ENCODE data around the gene HDLBP. TPM values are rescaled to one million over a fixed set of nuclear protein-coding genes. Genes with fewer than 3 reads are reported as not detected.

HDLBP gene
- total RNA-seq, 1 donor = 121 TPM

DNA sequence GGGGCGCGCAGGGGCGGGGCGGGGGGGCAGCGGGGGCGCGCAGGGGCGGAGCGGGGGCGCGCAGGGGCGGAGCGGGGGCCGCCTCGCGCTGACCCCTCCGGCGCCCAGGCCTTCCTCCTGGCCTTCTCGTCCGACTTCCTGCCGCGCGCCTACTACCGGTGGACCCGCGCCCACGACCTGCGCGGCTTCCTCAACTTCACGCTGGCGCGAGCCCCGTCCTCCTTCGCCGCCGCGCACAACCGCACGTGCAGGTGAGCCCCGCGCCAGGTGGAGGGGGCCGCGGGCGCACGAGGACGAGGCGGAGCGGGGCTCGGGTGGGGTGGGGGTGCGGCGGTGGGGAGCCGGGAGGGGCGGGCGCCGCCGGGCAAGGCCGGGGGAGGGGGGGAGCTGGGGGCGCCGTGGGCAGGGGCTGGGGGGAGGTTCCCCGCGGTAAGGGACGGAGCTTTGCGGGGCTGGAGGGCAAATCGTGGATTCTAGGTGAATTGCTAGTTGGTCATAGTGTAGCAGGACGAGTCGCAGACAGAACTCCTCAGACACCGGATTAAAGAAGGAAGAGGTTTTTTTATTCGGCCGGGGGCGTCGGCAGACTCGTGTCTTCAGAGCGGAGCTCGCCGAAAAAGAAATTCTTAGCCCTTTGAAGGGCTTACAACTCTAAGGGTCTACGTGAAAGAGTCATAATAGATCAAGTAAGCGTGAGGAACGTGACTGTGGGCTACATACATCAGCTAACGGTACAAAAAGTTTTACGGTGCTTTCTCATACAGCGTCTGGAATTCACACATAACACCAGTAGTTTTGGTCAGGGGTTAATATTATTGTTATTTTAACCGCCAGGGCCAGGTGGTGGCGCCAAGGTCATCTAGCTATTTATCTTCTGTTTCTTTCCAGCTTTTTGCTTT is 97.1 kb downstream of the HDLBP start:
- Histone ChIP-seq H3K4me1 (ENCODE audit: insufficient read depth, low read length) (peaks cover 8% of the 10 kb centered on the region), H3K27me3 (ENCODE audit: insufficient read depth, low read length) (peaks cover 12% of the 10 kb centered on the region), H3K9me3 (ENCODE audit: low read depth, low read length) (no peaks in the 10 kb centered on the region), H3K4me3 (ENCODE audit: low read length) (no peak overlapping the region)

DNA sequence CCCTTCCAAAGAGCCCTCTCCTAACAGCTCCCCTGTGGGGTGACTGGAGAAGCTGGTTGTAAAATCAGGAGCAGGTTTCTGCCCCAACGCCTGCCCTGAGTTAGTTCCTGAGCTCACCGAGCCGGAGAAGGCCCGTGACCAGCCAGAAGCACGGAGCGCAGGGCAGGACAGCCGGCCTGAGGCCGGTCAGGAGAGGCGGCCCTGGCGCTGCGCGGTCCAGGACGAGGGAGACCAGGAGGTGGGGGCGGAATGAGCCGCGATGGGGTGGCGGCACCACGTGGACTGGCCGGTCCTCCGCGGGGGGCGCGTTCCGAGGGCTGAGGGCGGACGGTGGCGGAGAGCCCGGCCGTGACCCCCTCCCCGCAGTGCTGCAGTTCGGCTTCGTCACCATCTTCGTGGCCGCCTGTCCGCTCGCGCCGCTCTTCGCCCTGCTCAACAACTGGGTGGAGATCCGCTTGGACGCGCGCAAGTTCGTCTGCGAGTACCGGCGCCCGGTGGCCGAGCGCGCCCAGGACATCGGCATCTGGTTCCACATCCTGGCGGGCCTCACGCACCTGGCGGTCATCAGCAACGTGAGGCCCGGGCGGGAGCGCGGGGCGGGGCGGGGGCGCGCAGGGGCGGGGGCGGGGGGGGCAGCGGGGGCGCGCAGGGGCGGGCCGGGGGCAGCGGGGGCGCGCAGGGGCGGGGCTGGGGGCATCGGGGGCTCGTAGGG is 98.0 kb downstream of the HDLBP start:
- Histone ChIP-seq H3K27me3 (ENCODE audit: insufficient read depth, low read length) (peaks cover 12% of the 10 kb centered on the region), H3K4me1 (ENCODE audit: insufficient read depth, low read length) (peaks cover 8% of the 10 kb centered on the region), H3K9me3 (ENCODE audit: low read depth, low read length) (no peaks in the 10 kb centered on the region), H3K4me3 (ENCODE audit: low read length) (peak overlapping the region; percentile 25)

DNA sequence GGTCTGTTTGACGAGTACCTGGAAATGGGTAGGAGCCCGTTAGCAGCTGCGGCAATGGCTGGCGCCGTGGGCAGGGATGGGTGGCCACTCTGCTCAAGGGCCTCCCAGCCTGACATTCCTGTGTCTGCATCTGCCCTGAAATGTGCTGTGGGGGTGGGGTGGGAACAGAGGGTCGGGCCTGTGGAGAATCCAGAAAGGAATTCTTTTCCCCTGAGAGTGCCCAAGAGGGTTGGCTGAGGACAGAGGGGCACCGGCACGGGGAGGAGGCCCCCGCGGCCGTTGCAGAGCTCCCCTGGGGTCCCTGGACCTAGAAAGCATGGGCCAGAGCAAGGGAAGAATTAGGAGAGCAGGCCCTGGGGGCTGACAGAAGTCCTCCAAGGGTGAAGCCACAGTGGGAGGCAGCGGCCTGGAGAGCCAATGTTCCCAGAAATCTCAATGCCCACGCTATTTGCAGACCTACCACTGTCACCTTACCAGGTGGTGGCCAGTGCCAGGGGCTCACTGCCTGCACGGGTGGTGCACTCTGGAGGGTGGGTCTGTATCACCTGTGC is 99.2 kb downstream of the HDLBP start:
- peaks cover 8% of the 10 kb centered on the region for H3K4me1 ChIP-seq (ENCODE audit: insufficient read depth, low read length)
- peaks cover 12% of the 10 kb centered on the region for H3K27me3 ChIP-seq (ENCODE audit: insufficient read depth, low read length)
- no peaks in the 10 kb centered on the region for H3K9me3 ChIP-seq (ENCODE audit: low read depth, low read length)
- no peak overlapping the region for H3K4me3 ChIP-seq (ENCODE audit: low read length)

DNA sequence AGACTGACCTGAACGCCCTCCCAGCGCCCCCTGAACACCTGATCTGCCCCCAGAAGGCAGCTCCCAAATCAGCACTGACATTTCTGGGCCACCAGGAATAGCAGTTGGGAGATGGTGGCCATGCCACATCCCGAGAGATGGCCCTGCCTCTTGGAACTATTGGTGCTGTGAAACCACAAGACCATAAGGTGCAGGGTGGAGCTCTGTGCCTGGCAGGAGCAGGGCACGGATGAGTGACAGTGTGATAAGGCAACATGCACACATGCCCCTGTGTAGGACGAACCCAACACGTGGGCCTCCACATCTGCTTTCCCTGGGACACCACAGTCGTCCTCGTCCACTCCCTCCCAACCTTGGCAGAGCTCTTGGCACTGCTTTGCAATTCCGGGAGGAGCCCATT is 100.1 kb downstream of the HDLBP start:
- Histone ChIP-seq H3K9me3 (ENCODE audit: low read depth, low read length) (no peaks in the 10 kb centered on the region), H3K27me3 (ENCODE audit: insufficient read depth, low read length) (peaks cover 12% of the 10 kb centered on the region), H3K4me1 (ENCODE audit: insufficient read depth, low read length) (peaks cover 8% of the 10 kb centered on the region), H3K4me3 (ENCODE audit: low read length) (no peak overlapping the region)

DNA sequence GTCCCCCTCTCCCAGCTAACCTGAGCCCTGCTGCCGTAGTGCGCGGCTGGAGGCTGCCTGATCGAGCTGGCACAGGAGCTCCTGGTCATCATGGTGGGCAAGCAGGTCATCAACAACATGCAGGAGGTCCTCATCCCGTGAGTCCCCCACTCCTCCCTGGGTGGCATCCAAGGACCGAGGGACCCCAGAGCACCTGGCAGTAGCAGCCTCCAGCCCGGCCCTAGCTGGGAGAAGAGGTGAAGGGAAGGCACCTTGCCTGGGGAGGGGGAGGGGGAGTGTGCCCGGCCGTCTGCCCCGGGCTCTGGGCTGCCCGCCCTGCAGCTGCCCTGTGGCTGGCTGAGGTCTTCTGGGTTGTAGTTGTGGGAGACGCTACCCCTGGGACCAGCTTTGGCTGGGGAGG is 100.7 kb downstream of the HDLBP start:
- Histone ChIP-seq H3K4me3 (ENCODE audit: low read length) (no peak overlapping the region), H3K27me3 (ENCODE audit: insufficient read depth, low read length) (peaks cover 12% of the 10 kb centered on the region), H3K4me1 (ENCODE audit: insufficient read depth, low read length) (peaks cover 8% of the 10 kb centered on the region), H3K9me3 (ENCODE audit: low read depth, low read length) (no peaks in the 10 kb centered on the region)

DNA sequence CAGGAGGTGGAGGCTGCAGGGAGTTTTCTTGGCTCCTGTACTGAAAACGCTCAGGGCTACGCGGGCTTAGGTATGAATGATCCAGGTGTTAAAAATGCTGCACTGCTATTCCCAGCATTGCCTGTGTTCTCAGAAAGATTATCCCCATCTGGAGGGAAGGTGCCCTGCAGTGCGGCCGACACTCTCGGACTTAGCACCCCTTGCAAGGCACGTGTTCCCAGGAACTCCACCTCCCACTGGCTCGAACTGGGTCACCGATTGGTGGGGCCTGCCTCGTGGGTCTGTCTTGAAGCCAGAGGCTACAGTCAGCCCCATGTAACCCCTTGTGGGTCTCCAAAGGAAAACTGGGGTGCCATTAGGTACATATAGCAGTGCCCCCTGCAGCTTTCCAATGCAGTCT is 101.3 kb downstream of the HDLBP start:
- Histone ChIP-seq H3K27me3 (ENCODE audit: insufficient read depth, low read length) (peaks cover 6% of the 10 kb centered on the region), H3K4me3 (ENCODE audit: low read length) (no peak overlapping the region), H3K9me3 (ENCODE audit: low read depth, low read length) (no peaks in the 10 kb centered on the region), H3K4me1 (ENCODE audit: insufficient read depth, low read length) (peaks cover 8% of the 10 kb centered on the region)

DNA sequence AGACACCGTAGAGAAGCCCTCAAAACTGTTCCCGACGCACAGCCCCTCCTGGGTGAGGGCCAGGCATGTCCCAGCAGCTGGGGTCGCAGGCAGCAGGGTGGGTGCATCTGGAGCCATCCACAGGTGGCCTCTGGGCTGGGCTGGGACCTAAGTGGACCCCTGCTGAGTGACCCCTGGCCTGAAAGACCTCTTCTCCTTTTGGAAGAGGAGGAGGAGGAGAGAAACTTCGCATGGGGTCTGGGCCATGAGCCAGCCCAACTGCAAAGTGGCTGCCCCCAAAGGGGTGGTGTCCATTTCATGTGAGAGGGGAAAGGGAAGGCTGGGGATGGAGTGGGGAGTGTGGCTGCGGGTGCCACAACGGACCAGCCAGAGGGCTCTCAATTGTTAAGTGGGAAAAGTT is 101.9 kb downstream of the HDLBP start:
- peaks cover 2% of the 10 kb centered on the region for H3K4me1 ChIP-seq (ENCODE audit: insufficient read depth, low read length)
- H3K9me3 ChIP-seq (ENCODE audit: low read depth, low read length) = no peaks in the 10 kb centered on the region
- no peak overlapping the region for H3K4me3 ChIP-seq (ENCODE audit: low read length)
- no peaks in the 10 kb centered on the region for H3K27me3 ChIP-seq (ENCODE audit: insufficient read depth, low read length)

DNA sequence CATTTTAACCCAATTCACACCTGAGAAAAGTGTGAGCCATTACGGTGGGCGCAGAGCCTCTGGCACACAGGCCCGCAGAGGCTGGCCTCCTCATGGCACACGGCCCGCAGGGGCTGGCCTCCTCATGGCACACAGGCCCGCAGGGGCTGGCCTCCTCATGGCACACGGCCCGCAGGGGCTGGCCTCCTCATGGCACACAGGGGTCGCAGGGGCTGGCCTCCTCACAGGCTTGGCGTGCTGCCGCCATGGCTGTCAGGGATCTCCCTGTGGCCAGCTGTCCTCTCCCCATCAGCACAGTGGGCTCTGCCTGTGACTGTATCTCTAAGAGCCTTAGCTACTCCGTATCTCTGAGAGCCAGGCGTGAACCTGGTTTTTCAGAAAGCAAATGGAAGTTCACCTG is 102.4 kb downstream of the HDLBP start:
- Histone ChIP-seq H3K4me1 (ENCODE audit: insufficient read depth, low read length) (no peaks in the 10 kb centered on the region), H3K27me3 (ENCODE audit: insufficient read depth, low read length) (no peaks in the 10 kb centered on the region), H3K4me3 (ENCODE audit: low read length) (no peak overlapping the region), H3K9me3 (ENCODE audit: low read depth, low read length) (no peaks in the 10 kb centered on the region)

DNA sequence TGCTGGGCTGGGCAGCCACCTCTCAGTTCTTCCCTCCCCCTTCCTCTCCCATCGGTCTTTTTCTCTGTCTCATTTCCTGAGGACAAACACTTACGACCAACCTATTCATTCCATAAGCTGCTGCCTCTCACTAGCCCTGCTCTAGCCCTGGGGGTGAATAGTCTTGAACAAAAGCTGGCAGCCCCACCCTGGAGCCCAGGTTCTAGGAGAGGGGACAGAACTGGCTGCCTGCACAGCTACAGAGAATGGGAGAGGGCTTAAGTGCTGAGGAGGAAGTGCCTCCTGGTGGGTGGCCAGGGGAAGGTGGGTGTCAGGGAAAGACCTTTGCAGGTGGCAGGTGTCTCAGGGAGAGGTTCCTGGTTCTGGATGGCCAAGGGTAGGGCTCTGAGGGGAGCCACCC is 104.2 kb downstream of the HDLBP start:
- H3K4me1 ChIP-seq (ENCODE audit: insufficient read depth, low read length) = no peaks in the 10 kb centered on the region
- no peaks in the 10 kb centered on the region for H3K27me3 ChIP-seq (ENCODE audit: insufficient read depth, low read length)
- no peaks in the 10 kb centered on the region for H3K9me3 ChIP-seq (ENCODE audit: low read depth, low read length)
- no peak overlapping the region for H3K4me3 ChIP-seq (ENCODE audit: low read length)

DNA sequence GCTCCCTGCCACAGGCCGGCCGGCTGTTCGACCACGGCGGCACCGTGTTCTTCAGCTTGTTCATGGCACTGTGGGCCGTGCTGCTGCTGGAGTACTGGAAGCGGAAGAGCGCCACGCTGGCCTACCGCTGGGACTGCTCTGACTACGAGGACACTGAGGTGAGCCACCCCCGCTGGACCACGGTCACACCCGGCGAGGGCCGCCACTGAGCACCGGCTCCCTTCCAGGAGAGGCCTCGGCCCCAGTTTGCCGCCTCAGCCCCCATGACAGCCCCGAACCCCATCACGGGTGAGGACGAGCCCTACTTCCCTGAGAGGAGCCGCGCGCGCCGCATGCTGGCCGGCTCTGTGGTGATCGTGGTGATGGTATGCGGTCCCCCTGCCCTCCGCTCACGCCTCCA is 106.2 kb downstream of the HDLBP start:
- no peaks in the 10 kb centered on the region for H3K4me1 ChIP-seq (ENCODE audit: insufficient read depth, low read length)
- no peaks in the 10 kb centered on the region for H3K27me3 ChIP-seq (ENCODE audit: insufficient read depth, low read length)
- H3K4me3 ChIP-seq (ENCODE audit: low read length) = no peak overlapping the region
- no peaks in the 10 kb centered on the region for H3K9me3 ChIP-seq (ENCODE audit: low read depth, low read length)

DNA sequence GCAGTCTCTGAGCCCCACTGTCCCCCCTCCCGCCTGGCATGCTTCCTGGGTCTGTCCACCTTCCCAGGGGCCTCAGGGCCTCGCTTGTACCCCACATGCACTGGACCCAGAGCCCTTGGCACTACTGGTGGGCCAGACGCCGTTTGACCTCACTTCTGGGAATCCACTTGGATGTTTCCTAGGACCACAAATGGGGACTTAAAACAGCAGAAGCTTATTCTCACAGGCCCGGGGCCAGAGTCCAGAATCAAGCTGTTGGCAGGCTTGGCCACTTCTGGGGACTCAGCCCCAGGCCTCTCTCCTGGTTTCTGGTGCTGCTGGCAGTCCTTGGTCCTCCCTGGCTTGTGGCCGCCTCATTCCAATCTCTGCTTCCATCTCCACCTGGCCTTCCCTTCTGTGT is 107.4 kb downstream of the HDLBP start:
- Histone ChIP-seq H3K9me3 (ENCODE audit: low read depth, low read length) (no peaks in the 10 kb centered on the region), H3K27me3 (ENCODE audit: insufficient read depth, low read length) (no peaks in the 10 kb centered on the region), H3K4me1 (ENCODE audit: insufficient read depth, low read length) (no peaks in the 10 kb centered on the region), H3K4me3 (ENCODE audit: low read length) (no peak overlapping the region)

DNA sequence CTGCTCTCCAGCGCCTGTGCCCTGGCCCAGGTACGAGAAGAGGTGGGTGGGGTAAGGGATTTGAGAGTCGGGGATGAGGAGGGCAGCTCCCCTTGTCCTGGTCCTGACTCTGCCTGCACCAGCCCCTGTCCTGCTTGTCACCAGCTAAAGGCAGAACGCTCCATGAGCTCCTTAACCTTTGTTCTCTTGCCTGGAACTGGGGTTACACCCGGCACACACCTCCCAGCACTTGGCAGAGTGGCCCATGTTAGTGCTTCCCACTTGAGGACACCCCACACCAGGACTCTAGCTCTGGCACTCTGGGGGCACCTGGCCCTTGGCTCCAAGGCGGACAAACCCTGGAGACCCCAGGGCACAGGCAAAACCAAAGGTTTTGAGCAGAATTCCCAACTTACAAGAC is 107.8 kb downstream of the HDLBP start:
- no peaks in the 10 kb centered on the region for H3K9me3 ChIP-seq (ENCODE audit: low read depth, low read length)
- H3K4me3 ChIP-seq (ENCODE audit: low read length) = no peak overlapping the region
- no peaks in the 10 kb centered on the region for H3K4me1 ChIP-seq (ENCODE audit: insufficient read depth, low read length)
- H3K27me3 ChIP-seq (ENCODE audit: insufficient read depth, low read length) = no peaks in the 10 kb centered on the region

DNA sequence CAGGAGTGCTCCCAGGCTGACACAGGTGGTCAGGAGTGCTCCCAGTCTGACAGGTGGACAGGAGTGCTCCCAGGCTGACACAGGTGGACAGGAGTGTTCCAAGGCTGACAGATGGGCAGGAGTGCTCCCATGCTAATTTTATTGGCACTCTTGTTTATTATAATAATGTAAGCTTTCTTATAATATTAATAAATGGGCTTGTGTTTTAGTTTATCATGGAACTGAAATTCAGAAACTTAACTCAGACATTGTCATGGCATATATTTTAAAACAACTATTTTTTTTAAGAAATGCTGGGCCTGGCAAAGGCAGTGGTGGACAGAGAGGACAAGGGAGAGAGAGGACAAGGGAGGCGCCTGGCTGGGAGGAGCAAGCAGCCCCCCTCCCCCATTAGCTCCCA is 108.3 kb downstream of the HDLBP start:
- no peaks in the 10 kb centered on the region for H3K27me3 ChIP-seq (ENCODE audit: insufficient read depth, low read length)
- no peak overlapping the region for H3K4me3 ChIP-seq (ENCODE audit: low read length)
- H3K9me3 ChIP-seq (ENCODE audit: low read depth, low read length) = no peaks in the 10 kb centered on the region
- no peaks in the 10 kb centered on the region for H3K4me1 ChIP-seq (ENCODE audit: insufficient read depth, low read length)

DNA sequence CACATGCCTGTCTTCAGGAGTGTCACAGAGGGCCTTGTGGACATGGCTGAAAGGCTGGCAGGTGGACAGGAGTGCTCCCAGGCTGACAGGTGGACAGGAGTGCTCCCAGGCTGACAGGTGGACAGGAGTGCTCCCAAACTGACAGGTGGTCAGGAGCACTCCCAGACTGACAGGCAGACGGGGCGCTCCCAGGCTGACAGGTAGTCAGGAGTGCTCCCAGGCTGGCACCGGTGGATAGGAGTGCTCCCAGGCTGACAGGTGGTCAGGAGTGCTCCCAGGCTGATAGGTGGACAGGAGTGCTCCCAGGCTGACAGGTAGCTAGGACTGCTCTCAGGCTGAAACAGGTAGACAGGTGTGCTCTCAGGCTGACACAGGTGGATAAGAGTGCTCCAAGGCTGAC is 110.4 kb downstream of the HDLBP start:
- no peak overlapping the region for H3K4me3 ChIP-seq (ENCODE audit: low read length)
- no peaks in the 10 kb centered on the region for H3K9me3 ChIP-seq (ENCODE audit: low read depth, low read length)

DNA sequence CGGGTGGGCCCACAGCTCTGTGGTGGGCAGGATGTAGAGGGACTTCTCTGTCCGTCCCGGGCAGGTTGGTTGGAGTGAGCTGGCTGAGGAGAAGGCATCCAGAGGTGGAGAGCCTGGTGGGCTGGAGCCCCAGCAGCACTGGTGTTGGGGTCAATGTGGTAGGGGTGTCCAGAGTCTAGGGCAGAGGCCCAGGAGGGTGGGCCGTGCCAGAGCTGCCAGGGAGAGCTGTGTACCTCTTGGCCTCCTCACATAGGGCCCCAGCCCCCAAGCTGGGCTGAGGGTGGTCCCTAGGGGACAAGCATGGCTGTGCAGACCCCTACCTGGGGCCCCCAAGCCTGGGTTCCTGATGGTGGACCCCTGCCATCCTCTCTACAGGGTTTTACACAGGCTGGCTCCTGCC is 111.0 kb downstream of the HDLBP start:
- no peaks in the 10 kb centered on the region for H3K27me3 ChIP-seq (ENCODE audit: insufficient read depth, low read length)
- H3K9me3 ChIP-seq (ENCODE audit: low read depth, low read length) = no peaks in the 10 kb centered on the region
- no peaks in the 10 kb centered on the region for H3K4me1 ChIP-seq (ENCODE audit: insufficient read depth, low read length)
- no peak overlapping the region for H3K4me3 ChIP-seq (ENCODE audit: low read length)

More for the DNA sequence above, 110.4 kb downstream of the HDLBP start:
- Histone ChIP-seq H3K4me1 (ENCODE audit: insufficient read depth, low read length) (no peaks in the 10 kb centered on the region), H3K27me3 (ENCODE audit: insufficient read depth, low read length) (no peaks in the 10 kb centered on the region)
